ENCODE results near the gene SOX13.
A peak's percentile ranks its signal among the peaks of the same experiment; 100 is the strongest.

- TF ChIP-seq SUZ12 (IDR thresholded peaks at IDR 0.05; ENCODE audit: extremely low read depth, insufficient read depth, insufficient read length) (no peak), YY1 (IDR thresholded peaks at IDR 0.05; ENCODE audit: insufficient read depth, insufficient read length) (peak; percentile 6)
Observed at GRCh38 chr1:204077979-204078696, 5.2 kb downstream of the SOX13 start.
